ENCODE data around the gene C4BPB. TPM values are rescaled to one million over a fixed set of nuclear protein-coding genes. Genes with fewer than 3 reads are reported as not detected.

The C4BPB gene
- total RNA-seq, 4 donors from 2014 or later, result not detected

GRCh38 chr1:207055386-207056001 is 33.2 kb upstream of the C4BPB start:
- 82 to 89% methylated on average over 3 of the region's 3 CpGs for WGBS, 2 donors
- intact Hi-C loops (cut with DNase I), result no loop called here
- peaks cover 41 to 62% of the 10 kb centered on the region in 2 donors for H3K4me1 ChIP-seq
- H3K4me3 ChIP-seq (replicated peaks in 1 of 3), result no peak overlapping the region
- no peak for DNase-seq
- no peaks in the 10 kb centered on the region for H3K27me3 ChIP-seq
- H3K9me3 ChIP-seq, result no peaks in the 10 kb centered on the region
- no peaks in the 10 kb centered on the region for H3K36me3 ChIP-seq
- TF ChIP-seq POLR2A (IDR thresholded peaks at IDR 0.05), result no peak
- peak overlapping the region; percentile 93 to 97 (median 97) for H3K27ac ChIP-seq

GRCh38 chr1:207056673-207057072 is 32.0 kb upstream of the C4BPB start:
- Histone ChIP-seq H3K27me3 (no peaks in the 10 kb centered on the region), H3K9me3 (no peaks in the 10 kb centered on the region), H3K27ac (peak overlapping the region; percentile 46 to 93 (median 70)), H3K4me1 (peaks cover 38 to 60% of the 10 kb centered on the region in 2 donors), H3K4me3 (replicated peaks in 1 of 3) (no peak overlapping the region), H3K36me3 (peaks cover under 1 to 6% of the 10 kb centered on the region in 2 donors)
- no peak for TF ChIP-seq CTCF (IDR thresholded peaks at IDR 0.05)
- no peak for TF ChIP-seq POLR2A (IDR thresholded peaks at IDR 0.05)
- no peak for DNase-seq
- intact Hi-C loops (cut with DNase I), result no loop called here
- WGBS, 2 donors, result 92 to 96% methylated on average over 6 of the region's 6 CpGs

GRCh38 chr1:207058252-207058651 is 30.4 kb upstream of the C4BPB start:
- Histone ChIP-seq H3K36me3 (peaks cover 11 to 14% of the 10 kb centered on the region in 2 donors), H3K27me3 (no peaks in the 10 kb centered on the region), H3K27ac (peak overlapping the region; percentile 87 to 100 (median 93)), H3K9me3 (no peaks in the 10 kb centered on the region), H3K4me1 (peaks cover 33 to 55% of the 10 kb centered on the region in 2 donors), H3K4me3 (replicated peaks in 1 of 3) (no peak overlapping the region)
- intact Hi-C loops (cut with DNase I), result no loop called here
- TF ChIP-seq POLR2A (IDR thresholded peaks at IDR 0.05), result no peak
- TF ChIP-seq CTCF (IDR thresholded peaks at IDR 0.05), result no peak
- no peak for DNase-seq
- WGBS, 2 donors, result 90 to 94% methylated on average over 4 of the region's 4 CpGs

GRCh38 chr1:207058878-207059867 is 29.5 kb upstream of the C4BPB start:
- Histone ChIP-seq H3K27ac (peak overlapping the region; percentile 87 to 100 (median 93)), H3K9me3 (no peaks in the 10 kb centered on the region), H3K4me3 (replicated peaks in 1 of 3) (no peak overlapping the region), H3K36me3 (peaks cover 14 to 15% of the 10 kb centered on the region in 2 donors), H3K4me1 (peaks cover 36 to 60% of the 10 kb centered on the region in 2 donors), H3K27me3 (no peaks in the 10 kb centered on the region)
- peak in 3 of 6 experiments; percentile 15 to 41 (median 23) for TF ChIP-seq CTCF (IDR thresholded peaks at IDR 0.05)
- peak in 1 of 2 donors; percentile 69 for TF ChIP-seq POLR2A (IDR thresholded peaks at IDR 0.05)
- peak; percentile 64 to 72 for DNase-seq
- intact Hi-C loops (cut with DNase I), result no loop called here
- 35 to 42% methylated on average over 6 of the region's 6 CpGs for WGBS, 2 donors

- Histone ChIP-seq H3K36me3 (peaks cover 14 to 15% of the 10 kb centered on the region in 2 donors), H3K27ac (peak overlapping the region; percentile 87 to 100 (median 93)), H3K27me3 (no peaks in the 10 kb centered on the region), H3K4me1 (peaks cover 40 to 56% of the 10 kb centered on the region in 2 donors), H3K4me3 (replicated peaks in 1 of 3) (no peak overlapping the region), H3K9me3 (no peaks in the 10 kb centered on the region)
- TF ChIP-seq POLR2A (IDR thresholded peaks at IDR 0.05) (no peak), CTCF (IDR thresholded peaks at IDR 0.05) (no peak)
- intact Hi-C loops (cut with DNase I), result no loop called here
- 36 to 47% methylated on average over 4 of the region's 4 CpGs for WGBS, 2 donors
- DNase-seq, result peak; percentile 54 to 65
Observed at GRCh38 chr1:207059881-207060280, 28.8 kb upstream of the C4BPB start.
